IMR-90 (cell line): ENCODE data around the gene RYR1. TPM values are rescaled to one million over a fixed set of nuclear protein-coding genes. Genes with fewer than 3 reads are reported as not detected.

Experiments
- ATAC-seq: fragments of 200-7000 bp; cut with Tn5 transposase; 2 replicates; pipeline ENCODE4 v1.9.1; 2020; ENCODE audit warnings: low read depth, mild to moderate bottlenecking, moderate library complexity
- BruUV-seq: library from RNA; stranded (reverse); fragments of 400-500 nt; replicated peaks from 2 replicates; lab custom pipeline; 2021; lab: Mats Ljungman, UMichigan
- CTCF ChIA-PET: fragments of 300-600 bp; formaldehyde crosslinking; extraction: SDS; loops from one replicate; lab custom pipeline; 2021; ENCODE audit warnings: antibody characterized with exemption; lab: Yijun Ruan, JAX
- POLR2A ChIA-PET: fragments of 300-600 bp; sonication (Branson Sonifier 250); formaldehyde crosslinking; loops from one replicate; lab custom pipeline; 2022; ENCODE audit warnings: antibody characterized with exemption; ENCODE audit not compliant: unreplicated experiment; lab: Charles Lee
- DNase-seq: peaks from one replicate; pipeline ENCODE4 v3.0.0; 2013
- H2AFZ ChIP-seq: replicated peaks from 2 replicates; pipeline ENCODE3; 2013; ENCODE audit warnings: low read length, mild to moderate bottlenecking; ENCODE audit not compliant: poor library complexity
- H2AK5ac ChIP-seq: 2 replicates; pipeline ENCODE4 v1.6.1; 2013; ENCODE audit warnings: low read depth, low read length, inconsistent platforms
- H2AK9ac ChIP-seq: replicated peaks from 2 replicates; pipeline ENCODE3; 2013; ENCODE audit warnings: mild to moderate bottlenecking, low read depth, low read length, moderate library complexity; ENCODE audit not compliant: poor library complexity
- H2BK120ac ChIP-seq: 2 replicates; pipeline ENCODE4 v1.6.1; 2013; ENCODE audit warnings: low read depth, low read length, inconsistent platforms
- H2BK15ac ChIP-seq: 3 replicates; pipeline ENCODE4 v1.6.1; 2013; ENCODE audit warnings: low read depth, low read length, inconsistent platforms
- H2BK20ac ChIP-seq: 2 replicates; pipeline ENCODE4 v1.6.1; 2013; ENCODE audit warnings: low read depth, mild to moderate bottlenecking, inconsistent platforms, low read length, moderate library complexity
- H2BK5ac ChIP-seq: 2 replicates; pipeline ENCODE4 v1.6.1; 2013; ENCODE audit warnings: mild to moderate bottlenecking, low read depth, low read length, inconsistent platforms; ENCODE audit not compliant: poor library complexity, severe bottlenecking
- H3K14ac ChIP-seq: replicated peaks from 2 replicates; pipeline ENCODE4 v1.6.1; 2013; ENCODE audit warnings: low read depth, low read length, inconsistent platforms
- H3K18ac ChIP-seq: 2 replicates; pipeline ENCODE4 v1.6.1; 2013; ENCODE audit warnings: low read depth, low read length, control low read depth
- H3K23ac ChIP-seq: 2 replicates; pipeline ENCODE4 v1.6.1; 2013; ENCODE audit warnings: low read depth, low read length, inconsistent platforms
- H3K27ac ChIP-seq: 2 replicates; pipeline ENCODE4 v1.5.1; 2013; ENCODE audit warnings: mild to moderate bottlenecking, control low read depth, low read length; ENCODE audit not compliant: insufficient read depth
- H3K27me3 ChIP-seq: 2 replicates; pipeline ENCODE4 v1.6.1; 2013; ENCODE audit warnings: low read length; ENCODE audit not compliant: control insufficient read depth, insufficient read depth
- H3K36me3 ChIP-seq: 2 replicates; pipeline ENCODE4 v1.6.1; 2013; ENCODE audit warnings: low read length, mixed read lengths; ENCODE audit not compliant: control insufficient read depth, insufficient read depth
- H3K4ac ChIP-seq: 2 replicates; pipeline ENCODE4 v1.6.1; 2013; ENCODE audit warnings: low read depth, low read length, inconsistent platforms
- H3K4me1 ChIP-seq: 2 replicates; pipeline ENCODE4 v1.6.1; 2013; ENCODE audit warnings: low read length, mixed read lengths; ENCODE audit not compliant: control insufficient read depth, insufficient read depth
- H3K4me2 ChIP-seq: 2 replicates; pipeline ENCODE4 v1.6.1; 2013; ENCODE audit warnings: low read depth, mild to moderate bottlenecking, control low read depth, low read length, moderate library complexity
- H3K4me3 ChIP-seq: 2 replicates; pipeline ENCODE4 v1.5.1; 2013; ENCODE audit warnings: low read depth, mild to moderate bottlenecking, control low read depth, low read length, moderate library complexity; ENCODE audit not compliant: insufficient read depth
- H3K56ac ChIP-seq: 2 replicates; pipeline ENCODE4 v1.6.1; 2013; ENCODE audit warnings: low read length, inconsistent platforms; ENCODE audit not compliant: insufficient read depth; ENCODE audit errors: extremely low read depth
- H3K79me1 ChIP-seq, 2 experiments: 2 replicates each; pipeline ENCODE4 v1.6.1; 2013; ENCODE audit warnings: low read length in 2 of 2, inconsistent platforms in 1 of 2, low read depth in 1 of 2
- H3K9ac ChIP-seq: 2 replicates; pipeline ENCODE4 v1.6.1; 2013; ENCODE audit warnings: low read depth, low read length, control low read depth
- H3K9me1 ChIP-seq: 2 replicates; pipeline ENCODE4 v1.6.1; 2013; ENCODE audit warnings: low read length, inconsistent platforms; ENCODE audit not compliant: insufficient read depth
- H3K9me3 ChIP-seq: 2 replicates; pipeline ENCODE4 v1.6.1; 2013; ENCODE audit warnings: low read length; ENCODE audit not compliant: control insufficient read depth, insufficient read depth
- H4K20me1 ChIP-seq: 2 replicates; pipeline ENCODE4 v1.6.1; 2013; ENCODE audit warnings: low read length, inconsistent platforms; ENCODE audit not compliant: insufficient read depth
- H4K5ac ChIP-seq: 2 replicates; pipeline ENCODE4 v1.6.1; 2013; ENCODE audit warnings: mild to moderate bottlenecking, low read depth, low read length, control low read depth
- H4K8ac ChIP-seq, 2 experiments: 2 replicates each; pipeline ENCODE4 v1.6.1; 2013; ENCODE audit warnings: low read depth in 2 of 2, low read length in 2 of 2, control low read depth in 1 of 2, inconsistent platforms in 1 of 2
- H4K91ac ChIP-seq: 2 replicates; pipeline ENCODE4 v1.6.1; 2013; ENCODE audit warnings: low read depth, low read length, inconsistent platforms; ENCODE audit not compliant: insufficient read depth
- BHLHE40 ChIP-seq: fragments of 150-350 bp; IDR thresholded peaks from 2 replicates; pipeline ENCODE4 v1.6.1; 2016; ENCODE audit warnings: mild to moderate bottlenecking, low read depth, low read length
- CHD1 ChIP-seq: IDR thresholded peaks from 2 replicates; pipeline ENCODE4 v1.6.1; 2012; ENCODE audit warnings: low read depth, low read length, improper control_type of control experiment
- CTCF ChIP-seq: conservative IDR thresholded peaks from 2 replicates; pipeline ENCODE4 v1.5.1; 2012; ENCODE audit warnings: mild to moderate bottlenecking, low read depth, low read length, improper control_type of control experiment
- ELK1 ChIP-seq: fragments of 150-350 bp; IDR thresholded peaks from 2 replicates; pipeline ENCODE4 v1.6.1; 2016; ENCODE audit warnings: low read depth, mild to moderate bottlenecking, low read length, moderate library complexity, borderline replicate concordance
- FOS ChIP-seq: fragments of 150-350 bp; IDR thresholded peaks from 2 replicates; pipeline ENCODE4 v1.6.1; 2016; ENCODE audit warnings: low read depth, low read length
- MAFK ChIP-seq: IDR thresholded peaks from 2 replicates; pipeline ENCODE4 v1.6.1; 2012; ENCODE audit warnings: low read depth, low read length, improper control_type of control experiment
- MAZ ChIP-seq: IDR thresholded peaks from 2 replicates; pipeline ENCODE4 v1.6.1; 2012; ENCODE audit warnings: low read depth, mild to moderate bottlenecking, low read length, improper control_type of control experiment, moderate library complexity, borderline replicate concordance
- NFE2L2 ChIP-seq: fragments of 150-350 bp; IDR thresholded peaks from 2 replicates; pipeline ENCODE4 v1.6.1; 2016; ENCODE audit warnings: low read depth, mild to moderate bottlenecking, low read length
- POLR2A ChIP-seq: IDR thresholded peaks from 2 replicates; pipeline ENCODE4 v1.6.1; 2012; ENCODE audit warnings: mild to moderate bottlenecking, low read depth, low read length
- RFX5 ChIP-seq: IDR thresholded peaks from 2 replicates; pipeline ENCODE4 v1.8.0; 2012; ENCODE audit warnings: low read depth, mild to moderate bottlenecking, low read length, moderate library complexity
- SMC3 ChIP-seq: fragments of 150-350 bp; IDR thresholded peaks from 2 replicates; pipeline ENCODE4 v1.6.1; 2016; ENCODE audit warnings: low read depth, mild to moderate bottlenecking, antibody characterized with exemption, low read length, moderate library complexity
- USF2 ChIP-seq: fragments of 150-350 bp; IDR thresholded peaks from 2 replicates; pipeline ENCODE4 v1.6.1; 2017; ENCODE audit warnings: mild to moderate bottlenecking, antibody characterized with exemption, low read length, low read depth
- WGBS, 2 experiments: methylation state at CpG; one replicate each; pipeline versions ENCODE4 v1.1.5 to v1.1.7; 2013; ENCODE audit warnings: missing lambda C conversion rate in 2 of 2; ENCODE audit not compliant: insufficient read length in 1 of 2; ENCODE audit errors: extremely low coverage in 2 of 2; 5-methylcytosine and 5-hydroxymethylcytosine counted together
- dilution Hi-C: fragments of 300-500 bp; cut with HindIII; formaldehyde crosslinking; loops from one replicate; pipeline ENCODE4 v1.14.3; 2018; ENCODE audit warnings: low sequenced_read_pairs; ENCODE audit not compliant: unreplicated experiment
- in situ Hi-C: fragments of 300-500 bp; cut with MboI; formaldehyde crosslinking; loops from 3 replicates; pipeline ENCODE4 v1.14.3; 2019; ENCODE audit warnings: low sequenced_read_pairs, inconsistent platforms, mixed read lengths
- intact Hi-C: fragments of 100-400 bp; cut with micrococcal nuclease; formaldehyde crosslinking; loops from 2 replicates; pipeline ENCODE4 v1.10.0; 2022
- polyA plus RNA-seq, 3 experiments: library from polyadenylated mRNA; depleted of rRNA; stranded (reverse); fragments of >200 nt; gene quantifications; 2 replicates each; pipeline ENCODE4 v1.2.3, GENCODE V29; 2012; ENCODE audit warnings: low replicate concordance in 1 of 3
- total RNA-seq: library from RNA; depleted of rRNA; stranded (reverse); fragments of >200 nt; gene quantifications from 2 replicates; pipeline ENCODE4 v1.2.3, GENCODE V29; 2012

Gene RYR1
- total and polyA plus RNA-seq, 2 of the 4 experiments (the other 2 are of a cell fraction): not detected

GRCh38 chr19:38564981-38565690 lies 131.6 kb downstream of the RYR1 start:
- Histone ChIP-seq H3K79me1 (no peaks in the 10 kb centered on the region), H3K14ac (no peak overlapping the region), H3K4ac (no peak overlapping the region), H2BK120ac (no peak overlapping the region), H4K8ac (no peak overlapping the region), H3K9me1 (no peaks in the 10 kb centered on the region), H3K4me1 (no peaks in the 10 kb centered on the region), H3K4me2 (no peak overlapping the region; the same call in 1 of the 2 replicates), H3K56ac (no peak overlapping the region), H3K18ac (no peak overlapping the region), H4K20me1 (no peaks in the 10 kb centered on the region), H2AK9ac (no peak overlapping the region), H3K9me3 (no peaks in the 10 kb centered on the region), H3K36me3 (no peaks in the 10 kb centered on the region), H3K9ac (no peak overlapping the region), H2BK5ac (no peak overlapping the region), H2AK5ac (no peak overlapping the region), H4K5ac (no peak overlapping the region), H4K91ac (no peak overlapping the region), H2AFZ (peak overlapping the region; percentile 78), H3K27ac (no peak overlapping the region), H2BK15ac (no peak overlapping the region), H3K23ac (no peak overlapping the region), H2BK20ac (no peak overlapping the region), H3K27me3 (peaks cover 30% of the 10 kb centered on the region), H3K4me3 (0 out of 2 replicates have a peak overlapping the region, but pooled peaks have one; percentile 13)
- ChIA-PET CTCF (no interaction called here), POLR2A (no interaction called here)
- no peak for TF ChIP-seq MAFK
- TF ChIP-seq CHD1: no peak
- no peak for TF ChIP-seq POLR2A
- no peak for TF ChIP-seq ELK1
- no peak for TF ChIP-seq RFX5
- TF ChIP-seq BHLHE40: no peak
- no peak for TF ChIP-seq FOS
- no peak for TF ChIP-seq CTCF
- no peak for TF ChIP-seq MAZ
- TF ChIP-seq SMC3: no peak
- no peak for TF ChIP-seq USF2
- TF ChIP-seq NFE2L2: no peak
- in situ Hi-C loops: no loop called here
- dilution Hi-C loops: no loop called here
- DNase-seq (no peak), ATAC-seq (peak; percentile 64)
- intact Hi-C loops: no loop called here
- no TSS peak for BruUV-seq
- WGBS, 2 experiments: 6% methylated on average over 55 of the region's 111 CpGs; no CpG with 5 or more reads in 1 of the 2 experiments
